T47D (cell line): ENCODE measurements around the gene ST8SIA4.

Experiments used
- DNase-seq, 2 experiments: peaks; one replicate each; pipeline versions ENCODE4 v3.0.0 to v3.0.0-alpha.2; 2011 to 2012; ENCODE audit warnings: low read depth in 1 of 2, low spot score in 1 of 2
- JUND ChIP-seq: IDR thresholded peaks from 2 replicates; pipeline ENCODE4 v1.6.1; 2012; ENCODE audit warnings: low read depth
- in situ Hi-C: cut with HindIII; loops from 2 replicates; pipeline ENCODE4 v1.10.0; 2016; ENCODE audit warnings: low sequenced_read_pairs, low pct_unique_long_range_greater_than_20kb

ST8SIA4 gene

DNA sequence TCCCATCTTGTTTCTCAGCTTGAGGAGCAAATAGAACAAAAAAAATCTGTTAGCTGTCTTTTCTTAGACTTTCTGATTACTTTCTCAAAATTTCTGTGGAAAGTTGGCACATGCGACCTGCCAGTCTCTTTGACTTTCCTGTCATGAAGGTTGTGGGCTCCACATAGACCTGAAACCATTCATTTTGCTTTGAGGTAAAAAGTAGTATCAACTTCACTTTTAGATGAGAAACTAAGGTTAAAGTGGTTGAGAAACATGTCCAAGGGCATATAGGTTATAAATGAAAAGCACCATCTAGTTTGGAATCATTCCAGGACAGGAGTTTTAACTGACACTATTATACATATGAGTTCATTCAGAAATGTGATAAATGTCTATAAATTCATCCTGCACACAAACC, 42.7 kb downstream of the ST8SIA4 start:
- in situ Hi-C loops, result no loop called here
- DNase-seq, result no peak
- no peak for TF ChIP-seq JUND

GRCh38 chr5:100858987-100859545, 44.0 kb downstream of the ST8SIA4 start:
- no peak for DNase-seq
- in situ Hi-C loops, result no loop called here
- no peak for TF ChIP-seq JUND

GRCh38 chr5:100856462-100856861, 46.6 kb downstream of the ST8SIA4 start:
- in situ Hi-C loops, result no loop called here
- DNase-seq, result no peak
- no peak for TF ChIP-seq JUND

- TF ChIP-seq JUND, result no peak
- DNase-seq, result no peak
- in situ Hi-C loops, result no loop called here
Observed at GRCh38 chr5:100855937-100856430, 47.1 kb downstream of the ST8SIA4 start.

DNA sequence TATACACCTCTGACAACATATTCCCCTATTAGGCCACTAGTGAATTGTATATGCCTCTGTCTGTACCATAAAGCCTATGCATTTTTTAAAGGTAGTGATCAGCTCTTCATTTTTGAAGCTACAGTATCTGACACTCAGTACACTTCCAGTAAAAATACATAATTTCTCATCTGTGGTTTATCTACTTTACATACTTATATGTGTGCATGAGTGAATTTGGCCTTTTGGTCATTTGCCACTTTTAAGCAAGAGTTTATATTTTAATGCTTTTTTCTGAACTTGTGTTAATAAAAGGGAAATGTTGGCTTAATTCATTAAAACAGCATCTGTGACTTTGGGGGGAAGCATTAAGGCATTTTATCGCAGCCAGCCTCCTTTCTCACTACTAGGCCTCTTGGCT, 47.8 kb downstream of the ST8SIA4 start:
- in situ Hi-C loops, result no loop called here
- no peak for TF ChIP-seq JUND
- no peak for DNase-seq

DNA sequence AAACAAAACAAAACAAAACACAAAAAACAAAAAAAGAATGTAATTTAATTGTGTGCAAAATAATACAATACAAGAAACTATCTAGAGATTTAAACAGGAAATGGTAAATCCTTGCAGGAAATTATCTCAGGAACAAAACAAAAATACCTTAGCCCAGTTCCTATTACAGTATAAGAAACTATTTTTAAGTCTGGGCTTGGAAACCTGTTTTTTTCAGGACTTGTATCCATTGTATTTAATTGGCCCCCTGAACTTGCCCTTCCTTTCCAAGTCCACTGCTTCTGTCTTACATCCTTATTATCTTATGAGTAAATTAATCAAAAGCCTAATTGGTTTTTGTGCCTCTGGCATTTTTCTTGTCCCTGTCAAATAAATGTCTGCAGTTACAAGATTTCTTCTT, 48.5 kb downstream of the ST8SIA4 start:
- no peak for DNase-seq
- in situ Hi-C loops, result no loop called here
- TF ChIP-seq JUND, result no peak

DNA sequence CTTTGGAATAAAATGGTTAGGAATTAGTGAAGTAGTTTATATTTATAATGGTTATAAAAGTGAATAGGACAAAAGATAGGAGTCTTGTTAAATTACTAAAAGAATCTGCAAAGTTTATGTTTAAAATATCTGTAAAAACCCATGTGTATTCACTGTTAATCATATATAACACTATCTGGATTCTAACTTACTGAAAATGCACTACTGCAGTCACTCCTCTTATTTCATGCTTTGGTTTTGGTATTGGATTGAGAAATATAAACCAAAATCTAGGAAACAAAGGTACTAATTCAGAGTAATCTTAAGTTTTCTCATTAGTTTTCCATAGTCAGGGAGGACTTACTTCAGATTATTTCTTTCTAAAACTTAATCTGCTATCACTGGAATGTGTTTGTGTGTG, 49.5 kb downstream of the ST8SIA4 start:
- in situ Hi-C loops, result no loop called here
- no peak for TF ChIP-seq JUND
- no peak for DNase-seq

DNA sequence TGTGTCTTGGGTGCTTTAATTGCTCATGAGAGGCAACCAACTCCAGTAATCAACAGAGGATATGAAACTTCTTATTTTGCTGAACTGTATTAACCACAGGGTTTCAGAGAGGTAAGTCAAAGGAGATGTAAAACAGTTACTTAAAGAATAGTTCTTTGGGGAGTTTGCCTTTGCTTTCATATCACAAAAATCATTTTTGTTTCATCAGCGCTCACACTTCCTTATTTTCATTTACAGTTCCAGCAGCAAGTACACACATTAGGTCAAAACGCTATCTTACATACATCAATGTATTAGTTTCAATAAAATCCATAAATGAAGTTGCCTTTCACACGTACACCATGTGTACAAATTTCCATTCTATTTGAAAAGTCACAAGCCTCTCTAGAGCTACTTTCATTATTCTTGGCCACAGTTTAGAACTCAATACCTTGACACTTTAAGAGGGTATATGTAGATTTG, 50.1 kb downstream of the ST8SIA4 start:
- DNase-seq, result no peak
- no peak for TF ChIP-seq JUND
- in situ Hi-C loops, result no loop called here

GRCh38 chr5:100852051-100852450, 51.0 kb downstream of the ST8SIA4 start:
- in situ Hi-C loops, result no loop called here
- DNase-seq, result no peak
- no peak for TF ChIP-seq JUND

DNA sequence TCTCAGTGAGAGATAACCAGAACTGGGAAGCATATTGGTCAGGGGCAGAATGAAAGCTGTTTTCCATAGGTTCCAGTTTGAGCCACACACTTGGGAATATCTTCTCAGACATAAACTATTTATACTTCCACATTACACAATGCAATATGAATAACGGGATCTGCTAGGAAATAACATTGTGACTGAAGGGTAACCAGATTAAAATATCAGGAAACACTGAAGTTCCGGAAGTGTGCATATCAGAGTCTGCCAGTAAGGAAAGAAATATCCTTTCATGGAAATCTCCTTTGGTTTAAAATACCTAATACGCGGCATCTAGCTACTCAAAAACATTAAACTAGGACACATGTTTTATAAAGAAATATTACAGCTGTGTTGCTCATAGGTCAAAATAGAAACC, 56.3 kb downstream of the ST8SIA4 start:
- DNase-seq, result no peak
- TF ChIP-seq JUND, result no peak
- in situ Hi-C loops, result no loop called here

DNA sequence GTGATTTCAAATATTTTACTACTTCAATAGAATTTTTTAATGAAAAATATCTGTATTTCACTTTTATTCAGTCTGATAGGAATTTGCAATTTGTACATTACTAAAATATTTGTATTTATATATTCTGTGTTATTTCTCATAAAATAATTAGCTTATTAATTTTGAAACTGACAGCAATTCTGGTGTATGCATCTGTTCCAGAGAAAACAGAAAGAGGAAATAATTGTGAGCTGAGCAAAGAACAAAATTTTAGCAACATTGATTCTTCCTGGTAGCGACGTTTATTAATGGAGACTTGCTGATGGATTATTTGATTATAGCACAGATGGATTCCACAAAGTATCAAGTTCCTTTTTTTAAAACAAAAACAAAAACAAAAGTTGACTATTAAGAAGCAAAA, 61.0 kb downstream of the ST8SIA4 start:
- no peak for DNase-seq
- TF ChIP-seq JUND, result no peak
- in situ Hi-C loops, result no loop called here

GRCh38 chr5:100841358-100842076, 61.6 kb downstream of the ST8SIA4 start:
- TF ChIP-seq JUND, result no peak
- no peak for DNase-seq
- in situ Hi-C loops, result no loop called here

GRCh38 chr5:100840789-100841188, 62.3 kb downstream of the ST8SIA4 start:
- in situ Hi-C loops, result no loop called here
- DNase-seq, result no peak
- no peak for TF ChIP-seq JUND
